Brain pericyte (primary cell): Measurements from ENCODE around the gene NOL6.
"Not testable (repeated sequence)": the region's sequence is repeated elsewhere in the genome, so short reads cannot be mapped to it uniquely, and the experiment has no call there.

Experiments used
- DNase-seq: peaks from one replicate; pipeline ENCODE4 v3.0.0-alpha.2; 2012; ENCODE audit warnings: low read depth, low spot score

Gene NOL6

GRCh38 chr9:33473643-33474352, at the start of gene NOL6:
NOL6 (minus strand) TSS chr9:33473924; CDS start chr9:33473842, 82 bp downstream.
- peak; percentile 97 for DNase-seq

- DNase-seq: not testable (repeated sequence)
These were observed 48.1 kb upstream of the NOL6 start for GRCh38 chr9:33521861-33522260.

DNA sequence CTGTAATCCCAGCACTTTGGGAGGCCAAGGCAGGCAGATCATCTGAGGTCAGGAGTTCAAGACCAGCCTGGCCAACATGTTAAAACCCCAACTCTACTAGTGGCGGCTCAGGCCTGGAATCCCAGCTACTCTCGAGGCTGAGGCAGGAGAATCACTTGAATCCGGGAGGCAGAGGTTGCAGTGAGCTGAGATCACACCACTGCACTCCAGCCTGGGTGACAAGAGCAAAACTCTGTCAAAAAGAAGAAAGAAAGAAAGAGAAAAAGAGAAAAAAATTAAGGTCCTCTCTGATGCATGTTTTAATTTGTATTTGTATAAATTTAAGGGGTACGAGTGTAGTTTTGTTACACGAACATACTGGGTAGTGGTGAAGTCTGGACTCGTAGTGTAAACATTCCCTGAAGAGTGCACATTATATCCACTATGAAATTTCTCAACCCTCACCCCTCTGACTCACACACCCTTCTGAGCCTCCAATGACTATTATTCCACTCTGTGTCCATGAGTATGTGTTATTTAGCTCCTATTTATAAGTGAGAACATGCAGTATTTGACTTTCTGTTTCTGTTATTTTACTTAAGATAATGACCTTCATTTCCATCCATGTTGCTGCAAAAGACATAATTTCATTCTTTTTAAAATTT, 44.3 kb upstream of the NOL6 start:
- DNase-seq: not testable (repeated sequence)

GRCh38 chr9:33517373-33517772, 43.6 kb upstream of the NOL6 start:
- DNase-seq: no peak

GRCh38 chr9:33516397-33516796, 42.7 kb upstream of the NOL6 start:
- not testable (repeated sequence) for DNase-seq

DNA sequence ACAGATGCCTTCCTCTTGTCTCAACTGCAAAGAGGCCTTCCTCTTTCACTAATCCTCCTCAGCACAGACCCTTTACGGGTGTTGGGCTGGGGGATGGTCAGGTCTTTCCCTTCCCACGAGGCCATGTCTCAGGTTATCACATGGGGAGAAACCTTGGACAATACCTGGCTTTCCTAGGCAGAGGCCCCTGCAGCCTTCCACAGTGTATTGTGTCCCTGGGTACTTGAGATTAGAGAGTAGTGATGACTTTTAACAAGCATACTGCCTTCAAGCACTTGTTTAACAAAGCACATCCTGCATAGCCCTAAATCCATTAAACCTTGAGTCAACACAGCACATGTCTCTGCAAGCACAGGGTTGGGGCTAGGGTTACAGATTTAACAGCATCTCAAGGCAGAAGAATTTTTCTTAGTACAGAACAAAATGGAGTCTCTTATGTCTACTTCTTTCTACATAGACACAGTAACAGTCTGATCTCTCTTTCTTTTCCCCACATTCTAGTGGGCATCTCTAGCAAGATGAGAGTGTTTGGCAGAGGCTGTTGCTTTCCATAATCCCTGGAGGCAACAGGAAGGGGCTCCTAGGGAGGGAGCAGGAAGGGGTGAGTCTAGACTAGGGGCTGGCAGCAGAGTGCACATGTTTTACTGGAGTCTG, 41.7 kb upstream of the NOL6 start:
- not testable (repeated sequence) for DNase-seq

DNA sequence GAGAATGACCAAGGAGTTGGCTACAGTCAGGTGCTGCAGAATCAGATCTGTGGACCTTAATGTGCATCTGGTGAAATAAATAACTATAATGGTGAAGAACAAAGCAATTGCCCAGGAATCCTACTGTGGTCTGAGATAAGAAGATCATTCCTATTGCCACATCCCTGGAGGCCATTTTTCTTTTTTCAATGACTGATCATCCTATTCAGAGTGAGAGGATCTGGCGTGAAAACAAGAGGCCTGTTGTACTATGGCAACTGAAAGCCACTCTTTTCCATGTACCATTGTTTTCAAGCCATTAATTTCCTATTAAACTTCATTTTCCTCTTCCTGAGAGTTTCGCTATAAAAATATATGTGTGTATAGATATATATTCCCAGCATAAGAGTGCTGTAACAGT, 38.8 kb upstream of the NOL6 start:
- DNase-seq: not testable (repeated sequence)

DNA sequence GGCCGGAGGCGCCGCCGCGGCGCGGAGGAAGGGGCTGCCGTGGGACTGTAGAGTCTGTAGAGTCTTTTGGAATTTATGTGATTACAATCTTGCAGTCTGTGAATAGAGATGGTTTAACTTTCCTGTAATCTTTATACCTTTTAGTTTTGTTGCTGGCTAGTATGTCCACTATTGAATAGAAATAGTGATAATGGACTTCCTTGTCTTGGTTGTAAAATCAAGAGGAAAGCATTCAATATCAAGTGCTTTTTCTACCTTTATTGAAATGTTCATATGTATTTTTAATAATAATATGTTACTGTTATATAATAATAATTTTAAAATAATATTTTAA, 37.4 kb upstream of the NOL6 start:
- not testable (repeated sequence) for DNase-seq

GRCh38 chr9:33510262-33511183, 36.8 kb upstream of the NOL6 start:
- DNase-seq: peak; percentile 50

DNA sequence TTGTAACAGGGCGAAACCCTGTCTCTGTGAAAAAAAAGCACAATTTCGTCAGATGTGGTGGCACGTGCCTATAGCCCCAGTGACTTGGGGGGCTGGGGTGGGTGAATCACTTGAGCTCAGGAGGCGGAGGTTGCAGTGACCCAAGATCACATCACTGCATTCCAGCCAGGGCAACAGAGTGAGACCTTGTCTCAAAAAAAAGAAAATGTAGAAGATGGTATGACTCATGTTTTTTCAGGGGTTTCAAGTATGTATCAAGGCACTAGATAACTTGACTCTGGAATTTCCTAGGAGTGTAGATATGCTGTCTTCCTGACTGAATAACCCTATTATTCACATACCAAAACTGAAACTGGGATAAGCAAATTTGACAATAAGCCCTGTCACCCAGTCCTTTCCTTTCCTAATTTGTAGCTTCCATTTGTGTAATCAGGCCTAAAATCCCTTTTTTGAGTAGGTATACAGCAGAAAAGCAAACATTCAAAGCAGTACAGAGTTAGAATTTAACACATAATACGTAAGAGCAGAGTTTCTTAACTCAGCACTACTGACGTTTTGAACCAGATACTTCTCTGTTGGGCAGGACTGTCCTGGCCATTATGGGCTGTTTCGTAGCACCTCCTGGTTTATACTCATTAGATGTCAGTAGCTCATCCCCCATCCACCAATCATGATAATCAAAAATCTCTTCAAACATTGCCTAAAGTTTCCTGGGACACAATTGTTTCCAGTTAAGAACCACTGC, 33.1 kb upstream of the NOL6 start:
- no peak for DNase-seq

- DNase-seq: no peak
These were observed 24.7 kb upstream of the NOL6 start for GRCh38 chr9:33498387-33498786.

- not testable (repeated sequence) for DNase-seq
These were observed 20.1 kb upstream of the NOL6 start for GRCh38 chr9:33493819-33494218.

- no peak for DNase-seq
These were observed 15.3 kb upstream of the NOL6 start for GRCh38 chr9:33489066-33489465.

GRCh38 chr9:33485312-33485711, 11.6 kb upstream of the NOL6 start:
- DNase-seq: not testable (repeated sequence)

DNA sequence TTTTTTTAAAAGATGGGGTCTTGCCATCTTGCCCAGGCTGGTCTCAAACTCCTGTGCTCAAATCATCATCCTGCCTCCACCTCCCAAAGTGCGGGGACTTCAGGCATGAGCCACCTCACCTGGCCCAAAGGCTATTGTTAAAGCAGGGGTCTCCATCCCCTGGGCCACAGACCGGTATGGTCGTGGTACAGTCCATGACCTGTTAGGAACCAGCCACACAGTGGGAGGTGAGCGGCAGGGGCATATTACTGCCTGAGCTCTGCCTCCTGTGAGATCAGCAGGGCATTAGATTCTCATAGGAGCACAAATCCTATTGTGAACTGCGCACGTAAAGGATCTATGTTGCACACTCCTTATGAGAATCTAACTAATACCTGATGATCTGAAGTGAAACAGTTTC, 7.3 kb upstream of the NOL6 start:
- DNase-seq: no peak

- no peak for DNase-seq
These were observed 6.4 kb upstream of the NOL6 start for GRCh38 chr9:33480106-33480505.

- DNase-seq: no peak
These were observed 2.8 kb upstream of the NOL6 start for GRCh38 chr9:33476503-33476902.

GRCh38 chr9:33475357-33475756, 1.6 kb upstream of the NOL6 start:
- DNase-seq: no peak

DNA sequence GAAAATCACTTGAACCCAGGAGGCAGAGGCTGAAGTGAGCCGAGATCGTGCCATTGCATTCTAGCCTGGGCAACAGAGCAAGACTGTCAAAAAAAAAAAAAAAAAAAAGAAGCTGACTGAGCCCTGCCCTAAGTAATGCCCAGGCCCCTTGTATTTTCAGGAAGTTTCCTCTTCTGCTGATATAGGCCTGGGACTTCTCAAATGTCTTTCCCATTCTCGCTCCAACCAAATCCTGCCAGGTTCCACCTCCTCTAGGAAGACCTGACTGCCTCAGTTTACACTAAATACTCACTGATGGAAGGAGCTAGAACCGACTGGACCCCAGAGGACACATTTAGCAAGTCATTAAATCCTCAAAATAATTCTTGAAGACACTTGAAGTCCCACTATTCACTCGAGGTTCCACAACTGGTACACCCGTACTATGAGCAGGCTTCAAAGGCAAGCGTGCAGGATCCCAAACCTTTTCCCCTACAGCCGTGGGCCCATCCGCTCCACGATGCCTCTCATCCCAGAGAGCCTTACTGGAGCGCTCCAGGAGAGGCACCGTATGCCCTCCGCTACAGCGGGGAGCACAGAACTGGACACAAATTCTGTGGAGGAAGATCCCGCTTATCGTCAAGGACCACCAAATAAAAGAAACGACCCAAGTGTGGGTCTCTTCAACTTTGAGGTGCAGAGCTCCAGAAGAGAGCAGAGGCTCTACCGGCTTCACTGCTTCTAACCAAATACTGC, 676 bp downstream of the NOL6 start:
- DNase-seq: no peak

- no peak for DNase-seq
These were observed 1.4 kb downstream of the NOL6 start for GRCh38 chr9:33472171-33472880.
